WTC11 (cell line): Measurements from ENCODE around the gene TBC1D22A. TPM values are rescaled to one million over a fixed set of nuclear protein-coding genes. Genes with fewer than 3 reads are reported as not detected.

ENCODE experiments used
- ATAC-seq: fragments of 200-7000 bp; cut with Tn5 transposase; 2 replicates; pipeline ENCODE4 v1.10.0; 2021; ENCODE audit warnings: mild to moderate bottlenecking, moderate library complexity
- CTCF ChIA-PET: fragments of 300-600 bp; sonication (Branson Sonifier 250); formaldehyde crosslinking; loops from one replicate; lab custom pipeline; 2021; ENCODE audit warnings: antibody characterized with exemption; lab: Charles Lee
- POLR2A ChIA-PET: fragments of 350-600 bp; sonication (Branson Sonifier 250); formaldehyde crosslinking; loops from one replicate; lab custom pipeline; 2021; ENCODE audit warnings: antibody characterized with exemption; lab: Charles Lee
- DNase-seq: peaks from one replicate; pipeline ENCODE4 v3.0.0; 2021; ENCODE audit warnings: low spot score
- H3K27ac Mint-ChIP-seq: 2 replicates; pipeline ENCODE4 v1.8.0; 2021; ENCODE audit warnings: mixed read lengths
- H3K27me3 Mint-ChIP-seq: 2 replicates; pipeline ENCODE4 v1.8.0; 2021; ENCODE audit warnings: low read depth, mild to moderate bottlenecking, moderate library complexity, mixed read lengths
- H3K36me3 Mint-ChIP-seq: 2 replicates; pipeline ENCODE4 v1.8.0; 2021; ENCODE audit warnings: mixed read lengths
- H3K4me1 Mint-ChIP-seq: 2 replicates; pipeline ENCODE4 v1.8.0; 2022; ENCODE audit warnings: mixed read lengths
- H3K4me3 Mint-ChIP-seq: 2 replicates; pipeline ENCODE4 v1.8.0; 2021; ENCODE audit warnings: mild to moderate bottlenecking, moderate library complexity, mixed read lengths
- H3K9me3 Mint-ChIP-seq: 2 replicates; pipeline ENCODE4 v1.8.0; 2021; ENCODE audit warnings: mixed read lengths
- CREB1 ChIP-seq: sonication (generic); formaldehyde crosslinking; IDR thresholded peaks from 2 replicates; pipeline ENCODE4 v1.8.0; 2023; ENCODE audit warnings: mild to moderate bottlenecking, missing genetic modification reagents
- FOXK1 ChIP-seq: sonication (generic); formaldehyde crosslinking; IDR thresholded peaks from 2 replicates; pipeline ENCODE4 v1.8.0; 2022; ENCODE audit warnings: mild to moderate bottlenecking, moderate library complexity, missing genetic modification reagents
- FOXP1 ChIP-seq: sonication (generic); formaldehyde crosslinking; IDR thresholded peaks from 2 replicates; pipeline ENCODE4 v1.8.0; 2022; ENCODE audit warnings: missing genetic modification reagents, mild to moderate bottlenecking, moderate library complexity, borderline replicate concordance
- KAT7 ChIP-seq: sonication (generic); formaldehyde crosslinking; IDR thresholded peaks from 2 replicates; pipeline ENCODE4 v1.8.1; 2023; ENCODE audit warnings: missing genetic modification reagents, mild to moderate bottlenecking, borderline replicate concordance
- NR1H2 ChIP-seq: sonication (generic); formaldehyde crosslinking; IDR thresholded peaks from 2 replicates; pipeline ENCODE4 v1.9.0; 2021; ENCODE audit warnings: mild to moderate bottlenecking, moderate library complexity, missing genetic modification reagents
- RELA ChIP-seq: sonication (generic); formaldehyde crosslinking; IDR thresholded peaks from 2 replicates; pipeline ENCODE4 v1.8.1; 2022; ENCODE audit warnings: missing genetic modification reagents, mild to moderate bottlenecking, borderline replicate concordance
- RORB ChIP-seq: fragments of 250-450 bp; sonication (Bioruptor Pico); IDR thresholded peaks from 2 replicates; pipeline ENCODE4 v1.9.0; 2021; ENCODE audit warnings: mild to moderate bottlenecking
- ZNF232 ChIP-seq: sonication (generic); formaldehyde crosslinking; IDR thresholded peaks from 2 replicates; pipeline ENCODE4 v1.8.0; 2022; ENCODE audit warnings: mild to moderate bottlenecking, missing genetic modification reagents
- ZNF396 ChIP-seq: fragments of 250-450 bp; sonication (Bioruptor Pico); IDR thresholded peaks from 2 replicates; pipeline ENCODE4 v1.8.0; 2021; ENCODE audit warnings: mild to moderate bottlenecking, moderate library complexity, borderline replicate concordance
- ZNF416 ChIP-seq: fragments of 250-450 bp; sonication (Bioruptor Pico); IDR thresholded peaks from 2 replicates; pipeline ENCODE4 v1.9.0; 2021; ENCODE audit warnings: mild to moderate bottlenecking, inconsistent platforms
- total RNA-seq: library from RNA; stranded (reverse); gene quantifications from 3 replicates; pipeline ENCODE4 v1.2.3, GENCODE V29; 2021
- TF ChIP-seq, protein P1 (sequence below): sonication (generic); formaldehyde crosslinking; conservative IDR thresholded peaks from 2 replicates; pipeline ENCODE4 v1.8.1; 2023; ENCODE audit warnings: mild to moderate bottlenecking, low read depth, missing genetic modification reagents, moderate library complexity
- TF ChIP-seq, protein P2 (sequence below): sonication (generic); formaldehyde crosslinking; IDR thresholded peaks from 2 replicates; pipeline ENCODE4 v1.8.0; 2022; ENCODE audit warnings: missing genetic modification reagents
- TF ChIP-seq, protein P3 (sequence below): sonication (generic); formaldehyde crosslinking; IDR thresholded peaks from 2 replicates; pipeline ENCODE4 v1.8.1; 2023; ENCODE audit warnings: mild to moderate bottlenecking, moderate library complexity, missing genetic modification reagents
- TF ChIP-seq, protein P4 (sequence below): sonication (generic); formaldehyde crosslinking; IDR thresholded peaks from 2 replicates; pipeline ENCODE4 v1.8.0; 2023; ENCODE audit warnings: mild to moderate bottlenecking, missing genetic modification reagents
- TF ChIP-seq, protein P5 (sequence below): fragments of 250-450 bp; sonication (Bioruptor Pico); conservative IDR thresholded peaks from 2 replicates; pipeline ENCODE4 v1.9.0; 2021; ENCODE audit warnings: mild to moderate bottlenecking
- TF ChIP-seq, protein P6 (sequence below): fragments of 250-450 bp; sonication (Bioruptor Pico); IDR thresholded peaks from 2 replicates; pipeline ENCODE4 v1.9.0; 2021; ENCODE audit warnings: mild to moderate bottlenecking
- TF ChIP-seq, protein P7 (sequence below): fragments of 250-450 bp; sonication (Bioruptor Pico); IDR thresholded peaks from 2 replicates; pipeline ENCODE4 v1.8.0; 2021; ENCODE audit warnings: mild to moderate bottlenecking
- TF ChIP-seq, protein P8 (sequence below): fragments of 250-450 bp; sonication (Bioruptor Pico); IDR thresholded peaks from 2 replicates; pipeline ENCODE4 v1.9.0; 2021; ENCODE audit warnings: moderate library complexity, mild to moderate bottlenecking, inconsistent platforms, borderline replicate concordance
- TF ChIP-seq, protein P9 (sequence below): sonication (generic); formaldehyde crosslinking; IDR thresholded peaks from 2 replicates; pipeline ENCODE4 v1.8.1; 2022; ENCODE audit warnings: mild to moderate bottlenecking, moderate library complexity, missing genetic modification reagents

The TBC1D22A gene
- total RNA-seq, 1 experiment from 2014 or later, result 18.1 TPM

DNA sequence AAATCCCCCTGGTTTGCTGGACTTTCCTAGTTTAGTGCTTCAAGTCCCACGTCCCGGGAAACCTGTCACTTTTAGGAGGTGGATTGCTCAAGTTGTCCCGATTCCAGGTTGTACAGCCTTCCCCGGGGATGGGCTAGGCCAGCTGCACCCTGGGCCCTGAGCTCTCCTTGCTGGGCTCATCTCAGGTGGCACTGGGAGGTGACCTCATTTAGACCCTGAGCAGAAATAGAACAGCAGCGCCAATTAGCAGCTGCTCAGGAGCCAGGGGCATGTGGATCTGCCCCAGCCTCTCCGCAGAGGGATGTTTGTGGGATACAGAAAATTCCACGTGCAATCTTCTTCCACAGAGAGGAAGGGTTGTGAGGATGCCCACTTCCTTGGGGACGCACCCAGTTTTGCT lies 14.8 kb upstream of the TBC1D22A start (continued):
- TF ChIP-seq, protein P1, sequence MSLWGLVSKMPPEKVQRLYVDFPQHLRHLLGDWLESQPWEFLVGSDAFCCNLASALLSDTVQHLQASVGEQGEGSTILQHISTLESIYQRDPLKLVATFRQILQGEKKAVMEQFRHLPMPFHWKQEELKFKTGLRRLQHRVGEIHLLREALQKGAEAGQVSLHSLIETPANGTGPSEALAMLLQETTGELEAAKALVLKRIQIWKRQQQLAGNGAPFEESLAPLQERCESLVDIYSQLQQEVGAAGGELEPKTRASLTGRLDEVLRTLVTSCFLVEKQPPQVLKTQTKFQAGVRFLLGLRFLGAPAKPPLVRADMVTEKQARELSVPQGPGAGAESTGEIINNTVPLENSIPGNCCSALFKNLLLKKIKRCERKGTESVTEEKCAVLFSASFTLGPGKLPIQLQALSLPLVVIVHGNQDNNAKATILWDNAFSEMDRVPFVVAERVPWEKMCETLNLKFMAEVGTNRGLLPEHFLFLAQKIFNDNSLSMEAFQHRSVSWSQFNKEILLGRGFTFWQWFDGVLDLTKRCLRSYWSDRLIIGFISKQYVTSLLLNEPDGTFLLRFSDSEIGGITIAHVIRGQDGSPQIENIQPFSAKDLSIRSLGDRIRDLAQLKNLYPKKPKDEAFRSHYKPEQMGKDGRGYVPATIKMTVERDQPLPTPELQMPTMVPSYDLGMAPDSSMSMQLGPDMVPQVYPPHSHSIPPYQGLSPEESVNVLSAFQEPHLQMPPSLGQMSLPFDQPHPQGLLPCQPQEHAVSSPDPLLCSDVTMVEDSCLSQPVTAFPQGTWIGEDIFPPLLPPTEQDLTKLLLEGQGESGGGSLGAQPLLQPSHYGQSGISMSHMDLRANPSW, result no peak
- TF ChIP-seq, protein P2, sequence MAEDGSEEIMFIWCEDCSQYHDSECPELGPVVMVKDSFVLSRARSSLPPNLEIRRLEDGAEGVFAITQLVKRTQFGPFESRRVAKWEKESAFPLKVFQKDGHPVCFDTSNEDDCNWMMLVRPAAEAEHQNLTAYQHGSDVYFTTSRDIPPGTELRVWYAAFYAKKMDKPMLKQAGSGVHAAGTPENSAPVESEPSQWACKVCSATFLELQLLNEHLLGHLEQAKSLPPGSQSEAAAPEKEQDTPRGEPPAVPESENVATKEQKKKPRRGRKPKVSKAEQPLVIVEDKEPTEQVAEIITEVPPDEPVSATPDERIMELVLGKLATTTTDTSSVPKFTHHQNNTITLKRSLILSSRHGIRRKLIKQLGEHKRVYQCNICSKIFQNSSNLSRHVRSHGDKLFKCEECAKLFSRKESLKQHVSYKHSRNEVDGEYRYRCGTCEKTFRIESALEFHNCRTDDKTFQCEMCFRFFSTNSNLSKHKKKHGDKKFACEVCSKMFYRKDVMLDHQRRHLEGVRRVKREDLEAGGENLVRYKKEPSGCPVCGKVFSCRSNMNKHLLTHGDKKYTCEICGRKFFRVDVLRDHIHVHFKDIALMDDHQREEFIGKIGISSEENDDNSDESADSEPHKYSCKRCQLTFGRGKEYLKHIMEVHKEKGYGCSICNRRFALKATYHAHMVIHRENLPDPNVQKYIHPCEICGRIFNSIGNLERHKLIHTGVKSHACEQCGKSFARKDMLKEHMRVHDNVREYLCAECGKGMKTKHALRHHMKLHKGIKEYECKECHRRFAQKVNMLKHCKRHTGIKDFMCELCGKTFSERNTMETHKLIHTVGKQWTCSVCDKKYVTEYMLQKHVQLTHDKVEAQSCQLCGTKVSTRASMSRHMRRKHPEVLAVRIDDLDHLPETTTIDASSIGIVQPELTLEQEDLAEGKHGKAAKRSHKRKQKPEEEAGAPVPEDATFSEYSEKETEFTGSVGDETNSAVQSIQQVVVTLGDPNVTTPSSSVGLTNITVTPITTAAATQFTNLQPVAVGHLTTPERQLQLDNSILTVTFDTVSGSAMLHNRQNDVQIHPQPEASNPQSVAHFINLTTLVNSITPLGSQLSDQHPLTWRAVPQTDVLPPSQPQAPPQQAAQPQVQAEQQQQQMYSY, result no peak
- TF ChIP-seq, protein P3, sequence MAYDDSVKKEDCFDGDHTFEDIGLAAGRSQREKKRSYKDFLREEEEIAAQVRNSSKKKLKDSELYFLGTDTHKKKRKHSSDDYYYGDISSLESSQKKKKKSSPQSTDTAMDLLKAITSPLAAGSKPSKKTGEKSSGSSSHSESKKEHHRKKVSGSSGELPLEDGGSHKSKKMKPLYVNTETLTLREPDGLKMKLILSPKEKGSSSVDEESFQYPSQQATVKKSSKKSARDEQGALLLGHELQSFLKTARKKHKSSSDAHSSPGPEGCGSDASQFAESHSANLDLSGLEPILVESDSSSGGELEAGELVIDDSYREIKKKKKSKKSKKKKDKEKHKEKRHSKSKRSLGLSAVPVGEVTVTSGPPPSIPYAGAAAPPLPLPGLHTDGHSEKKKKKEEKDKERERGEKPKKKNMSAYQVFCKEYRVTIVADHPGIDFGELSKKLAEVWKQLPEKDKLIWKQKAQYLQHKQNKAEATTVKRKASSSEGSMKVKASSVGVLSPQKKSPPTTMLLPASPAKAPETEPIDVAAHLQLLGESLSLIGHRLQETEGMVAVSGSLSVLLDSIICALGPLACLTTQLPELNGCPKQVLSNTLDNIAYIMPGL (CRISPR knock-in tag), result no peak
- TF ChIP-seq ZNF232, result no peak
- TF ChIP-seq NR1H2, result no peak
- TF ChIP-seq FOXP1 (CRISPR knock-in tag), result no peak
- TF ChIP-seq, protein P4, sequence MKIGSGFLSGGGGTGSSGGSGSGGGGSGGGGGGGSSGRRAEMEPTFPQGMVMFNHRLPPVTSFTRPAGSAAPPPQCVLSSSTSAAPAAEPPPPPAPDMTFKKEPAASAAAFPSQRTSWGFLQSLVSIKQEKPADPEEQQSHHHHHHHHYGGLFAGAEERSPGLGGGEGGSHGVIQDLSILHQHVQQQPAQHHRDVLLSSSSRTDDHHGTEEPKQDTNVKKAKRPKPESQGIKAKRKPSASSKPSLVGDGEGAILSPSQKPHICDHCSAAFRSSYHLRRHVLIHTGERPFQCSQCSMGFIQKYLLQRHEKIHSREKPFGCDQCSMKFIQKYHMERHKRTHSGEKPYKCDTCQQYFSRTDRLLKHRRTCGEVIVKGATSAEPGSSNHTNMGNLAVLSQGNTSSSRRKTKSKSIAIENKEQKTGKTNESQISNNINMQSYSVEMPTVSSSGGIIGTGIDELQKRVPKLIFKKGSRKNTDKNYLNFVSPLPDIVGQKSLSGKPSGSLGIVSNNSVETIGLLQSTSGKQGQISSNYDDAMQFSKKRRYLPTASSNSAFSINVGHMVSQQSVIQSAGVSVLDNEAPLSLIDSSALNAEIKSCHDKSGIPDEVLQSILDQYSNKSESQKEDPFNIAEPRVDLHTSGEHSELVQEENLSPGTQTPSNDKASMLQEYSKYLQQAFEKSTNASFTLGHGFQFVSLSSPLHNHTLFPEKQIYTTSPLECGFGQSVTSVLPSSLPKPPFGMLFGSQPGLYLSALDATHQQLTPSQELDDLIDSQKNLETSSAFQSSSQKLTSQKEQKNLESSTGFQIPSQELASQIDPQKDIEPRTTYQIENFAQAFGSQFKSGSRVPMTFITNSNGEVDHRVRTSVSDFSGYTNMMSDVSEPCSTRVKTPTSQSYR (CRISPR knock-in tag), result no peak
- no peak for TF ChIP-seq KAT7 (CRISPR knock-in tag)
- no peak for TF ChIP-seq ZNF396 (CRISPR knock-in tag)

DNA sequence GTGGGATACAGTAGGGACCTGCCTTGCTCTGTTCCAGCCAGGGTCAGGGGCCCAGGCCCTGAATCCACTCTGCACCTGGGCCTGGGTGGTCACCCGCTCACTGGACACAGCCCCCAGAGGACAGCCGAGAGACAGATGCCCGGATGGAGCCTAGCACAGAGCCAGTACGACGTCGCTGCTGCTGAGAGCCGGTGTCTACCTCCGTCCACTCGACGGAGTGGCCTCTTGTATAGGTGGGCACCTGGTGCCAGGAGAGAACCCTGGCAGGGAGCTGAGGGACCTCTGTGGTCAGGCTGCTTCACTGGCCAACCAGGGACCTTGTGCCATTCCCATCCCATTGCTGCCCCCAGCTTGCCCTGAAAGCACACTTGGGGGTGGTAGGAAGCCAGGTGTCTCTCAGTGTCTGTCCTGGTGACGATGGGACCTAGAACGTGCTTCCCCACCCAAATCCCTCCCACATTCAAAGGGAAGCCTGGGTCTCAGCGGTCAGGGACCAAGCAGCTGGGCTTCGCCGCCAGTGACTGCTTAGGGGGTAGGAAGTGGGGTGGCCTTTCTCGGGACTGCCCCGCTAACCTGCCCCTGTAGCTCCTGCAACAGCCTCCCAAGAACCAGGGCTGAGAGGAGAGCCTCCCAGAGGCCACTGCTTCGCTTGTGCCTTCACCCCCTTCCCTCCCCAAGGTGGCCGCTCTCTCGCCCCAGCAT lies 14.1 kb upstream of the TBC1D22A start:
- no peaks in the 10 kb centered on the region for H3K36me3 Mint-ChIP-seq
- DNase-seq, result no peak
- TF ChIP-seq RORB (CRISPR knock-in tag) (no peak), ZNF416 (CRISPR knock-in tag) (no peak), FOXK1 (CRISPR knock-in tag) (no peak), RELA (CRISPR knock-in tag) (no peak), CREB1 (CRISPR knock-in tag) (no peak)
- TF ChIP-seq, protein P5, sequence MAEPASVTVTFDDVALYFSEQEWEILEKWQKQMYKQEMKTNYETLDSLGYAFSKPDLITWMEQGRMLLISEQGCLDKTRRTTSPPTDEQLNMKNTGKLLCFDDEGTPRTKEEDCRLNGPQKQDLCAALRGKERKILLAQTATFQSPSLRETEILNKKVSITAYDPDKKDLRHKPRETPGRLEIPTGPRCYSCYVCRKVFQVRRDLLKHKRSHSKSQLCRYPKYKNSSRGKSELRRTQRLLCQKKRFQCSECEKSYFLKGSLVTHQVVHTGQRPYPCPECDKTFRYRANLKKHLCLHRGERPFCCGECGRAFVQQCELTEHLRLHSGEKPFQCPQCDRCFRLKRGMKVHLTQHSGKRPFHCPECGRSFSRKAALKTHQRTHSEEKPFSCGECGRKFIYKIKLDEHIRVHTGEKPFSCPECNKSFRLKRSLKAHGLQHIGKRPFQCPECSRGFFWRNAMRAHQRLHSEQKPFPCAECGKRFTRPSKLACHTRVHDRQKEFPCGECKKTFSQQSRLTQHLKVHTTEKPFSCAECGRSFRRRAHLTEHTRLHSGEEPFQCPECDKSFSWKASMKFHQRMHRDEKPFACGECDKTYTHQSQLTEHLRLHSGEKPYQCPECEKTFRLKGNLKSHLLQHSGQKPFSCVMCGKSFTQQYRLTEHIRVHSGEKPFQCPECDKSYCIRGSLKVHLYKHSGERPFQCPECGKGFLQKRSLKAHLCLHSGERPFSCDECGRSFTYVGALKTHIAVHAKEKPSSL (CRISPR knock-in tag), result no peak
- TF ChIP-seq, protein P6, sequence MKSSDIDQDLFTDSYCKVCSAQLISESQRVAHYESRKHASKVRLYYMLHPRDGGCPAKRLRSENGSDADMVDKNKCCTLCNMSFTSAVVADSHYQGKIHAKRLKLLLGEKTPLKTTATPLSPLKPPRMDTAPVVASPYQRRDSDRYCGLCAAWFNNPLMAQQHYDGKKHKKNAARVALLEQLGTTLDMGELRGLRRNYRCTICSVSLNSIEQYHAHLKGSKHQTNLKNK (CRISPR knock-in tag), result no peak
- TF ChIP-seq, protein P7, sequence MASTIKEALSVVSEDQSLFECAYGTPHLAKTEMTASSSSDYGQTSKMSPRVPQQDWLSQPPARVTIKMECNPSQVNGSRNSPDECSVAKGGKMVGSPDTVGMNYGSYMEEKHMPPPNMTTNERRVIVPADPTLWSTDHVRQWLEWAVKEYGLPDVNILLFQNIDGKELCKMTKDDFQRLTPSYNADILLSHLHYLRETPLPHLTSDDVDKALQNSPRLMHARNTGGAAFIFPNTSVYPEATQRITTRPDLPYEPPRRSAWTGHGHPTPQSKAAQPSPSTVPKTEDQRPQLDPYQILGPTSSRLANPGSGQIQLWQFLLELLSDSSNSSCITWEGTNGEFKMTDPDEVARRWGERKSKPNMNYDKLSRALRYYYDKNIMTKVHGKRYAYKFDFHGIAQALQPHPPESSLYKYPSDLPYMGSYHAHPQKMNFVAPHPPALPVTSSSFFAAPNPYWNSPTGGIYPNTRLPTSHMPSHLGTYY, result no peak
- TF ChIP-seq, protein P8, sequence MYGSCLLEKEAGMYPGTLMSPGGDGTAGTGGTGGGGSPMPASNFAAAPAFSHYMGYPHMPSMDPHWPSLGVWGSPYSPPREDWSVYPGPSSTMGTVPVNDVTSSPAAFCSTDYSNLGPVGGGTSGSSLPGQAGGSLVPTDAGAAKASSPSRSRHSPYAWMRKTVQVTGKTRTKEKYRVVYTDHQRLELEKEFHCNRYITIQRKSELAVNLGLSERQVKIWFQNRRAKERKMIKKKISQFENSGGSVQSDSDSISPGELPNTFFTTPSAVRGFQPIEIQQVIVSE (CRISPR knock-in tag), result no peak
- TF ChIP-seq, protein P9, sequence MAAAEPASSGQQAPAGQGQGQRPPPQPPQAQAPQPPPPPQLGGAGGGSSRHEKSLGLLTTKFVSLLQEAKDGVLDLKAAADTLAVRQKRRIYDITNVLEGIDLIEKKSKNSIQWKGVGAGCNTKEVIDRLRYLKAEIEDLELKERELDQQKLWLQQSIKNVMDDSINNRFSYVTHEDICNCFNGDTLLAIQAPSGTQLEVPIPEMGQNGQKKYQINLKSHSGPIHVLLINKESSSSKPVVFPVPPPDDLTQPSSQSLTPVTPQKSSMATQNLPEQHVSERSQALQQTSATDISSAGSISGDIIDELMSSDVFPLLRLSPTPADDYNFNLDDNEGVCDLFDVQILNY (CRISPR knock-in tag), result no peak

More for the DNA sequence above, 14.1 kb upstream of the TBC1D22A start:
- ChIA-PET CTCF (interaction anchor here (0.7 to 1.6 kb wide), 3 partner anchors 11 to 185 kb away, joined by 3 to 6 read pairs (median 4); no protein-coding TSS in a partner anchor), POLR2A (no interaction called here)
- Mint-ChIP-seq H3K9me3 (no peaks in the 10 kb centered on the region), H3K4me1 (no peaks in the 10 kb centered on the region), H3K27me3 (peaks cover 11% of the 10 kb centered on the region; the same call in 1 of the 2 replicates), H3K4me3 (no peak overlapping the region), H3K27ac (no peak overlapping the region)
- ATAC-seq, result no peak
